Activated CD4-positive, alpha-beta T cell treated with anti-CD3 and anti-CD28 coated beads for 4 hours (primary cell): ENCODE measurements around the gene TERB2.
"Not testable (repeated sequence)": the region's sequence is repeated elsewhere in the genome, so short reads cannot be mapped to it uniquely, and the experiment has no call there.

Experiments used
- DNase-seq, 2 donors: peaks; one replicate each; pipeline ENCODE4 v3.0.0-alpha.2; 2020

TERB2 gene

DNA sequence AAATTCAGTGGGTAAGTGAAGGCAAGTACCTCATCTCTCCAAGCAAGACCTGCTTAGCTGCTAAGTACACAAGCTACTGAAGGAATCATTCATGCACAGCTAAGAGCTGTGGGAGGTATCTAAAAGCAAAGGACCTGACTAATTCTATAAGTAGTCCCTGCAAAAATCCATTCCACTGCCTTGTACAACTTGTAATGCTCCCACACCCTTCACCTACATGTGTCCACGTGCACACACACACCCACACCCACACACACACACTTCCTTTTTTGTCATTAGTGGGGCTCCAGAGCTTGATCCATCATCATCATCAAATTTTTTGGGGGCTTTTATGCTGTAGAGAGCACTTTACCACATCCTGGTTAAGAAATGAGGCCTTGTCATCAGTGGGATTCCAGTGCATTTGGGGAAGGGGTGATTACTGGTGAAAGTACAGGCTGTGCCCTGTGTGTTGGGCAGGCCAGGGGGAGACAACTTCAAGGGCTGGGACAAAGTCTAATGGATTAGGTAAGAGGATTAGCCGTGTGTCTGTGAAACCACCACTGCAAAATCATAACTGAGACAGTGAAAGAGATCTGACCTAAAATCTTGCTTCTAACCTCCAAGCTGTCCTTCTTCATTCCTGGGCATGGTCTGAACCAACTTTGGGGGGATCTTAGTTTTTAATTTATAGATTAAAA is 47.4 kb downstream of the TERB2 start:
- not testable (repeated sequence) for DNase-seq

DNA sequence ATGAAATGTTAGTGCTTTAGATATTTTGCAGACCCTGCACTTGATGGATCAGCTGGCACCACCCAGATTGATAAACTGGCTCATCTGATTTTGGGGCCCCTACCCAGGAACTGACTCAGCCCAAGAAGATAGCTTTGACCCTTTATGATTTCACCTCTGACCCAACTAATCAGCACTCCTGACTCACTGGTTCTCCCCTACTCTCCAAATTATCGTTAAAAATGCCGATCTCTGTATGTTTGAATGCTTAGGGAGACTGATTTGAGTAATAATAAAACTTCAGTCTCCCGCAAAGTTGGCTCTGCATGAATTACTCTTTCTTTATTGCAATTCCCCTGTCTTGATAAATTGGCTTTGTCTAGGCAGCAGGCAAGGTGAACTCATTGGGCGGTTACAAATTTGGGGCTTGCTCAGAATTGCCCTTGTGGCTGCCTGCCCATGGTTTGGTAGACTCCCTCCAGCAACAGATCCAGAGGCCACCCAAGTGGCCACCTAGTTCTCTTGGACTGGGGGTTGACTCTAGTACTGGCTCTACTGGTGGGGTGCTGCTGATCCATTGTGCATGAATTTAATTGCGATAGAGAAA is 48.2 kb downstream of the TERB2 start:
- not testable (repeated sequence) for DNase-seq

DNA sequence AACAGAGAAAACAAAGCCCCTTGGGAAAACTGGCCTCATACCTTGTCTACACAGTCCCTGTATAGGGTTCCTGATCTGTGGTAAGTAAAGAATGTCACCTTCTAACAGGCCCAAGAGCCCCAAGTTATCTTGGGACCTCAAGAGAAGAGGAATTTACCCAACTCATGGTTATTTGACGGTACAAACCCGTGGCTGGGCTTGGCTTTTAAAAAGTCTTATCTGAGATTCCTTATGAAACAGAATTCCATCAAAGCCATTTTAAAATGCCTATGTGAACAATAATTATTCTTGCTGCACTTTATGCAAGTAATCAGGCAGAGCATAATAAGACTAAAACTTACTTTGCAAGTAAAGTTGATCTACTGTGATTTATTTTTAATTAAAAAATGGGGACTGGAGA is 52.6 kb downstream of the TERB2 start:
- no peak for DNase-seq

DNA sequence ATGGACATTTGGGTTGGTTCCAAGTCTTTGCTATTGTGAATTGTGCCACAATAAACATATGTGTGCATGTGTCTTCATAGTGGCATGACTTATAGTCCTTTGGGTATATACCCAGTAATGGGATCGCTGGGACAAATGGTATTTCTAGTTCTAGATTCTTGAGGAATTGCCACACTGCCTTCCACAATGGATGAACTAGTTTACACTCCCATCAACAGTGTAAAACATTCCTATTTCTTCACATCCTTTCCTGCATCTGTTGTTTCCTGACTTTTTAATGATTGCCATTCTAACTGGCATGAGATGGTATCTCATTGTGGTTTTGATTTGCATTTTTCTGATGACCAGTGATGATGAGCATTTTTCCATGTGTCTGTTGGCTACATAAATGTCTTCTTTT is 58.6 kb downstream of the TERB2 start:
- DNase-seq: not testable (repeated sequence)

DNA sequence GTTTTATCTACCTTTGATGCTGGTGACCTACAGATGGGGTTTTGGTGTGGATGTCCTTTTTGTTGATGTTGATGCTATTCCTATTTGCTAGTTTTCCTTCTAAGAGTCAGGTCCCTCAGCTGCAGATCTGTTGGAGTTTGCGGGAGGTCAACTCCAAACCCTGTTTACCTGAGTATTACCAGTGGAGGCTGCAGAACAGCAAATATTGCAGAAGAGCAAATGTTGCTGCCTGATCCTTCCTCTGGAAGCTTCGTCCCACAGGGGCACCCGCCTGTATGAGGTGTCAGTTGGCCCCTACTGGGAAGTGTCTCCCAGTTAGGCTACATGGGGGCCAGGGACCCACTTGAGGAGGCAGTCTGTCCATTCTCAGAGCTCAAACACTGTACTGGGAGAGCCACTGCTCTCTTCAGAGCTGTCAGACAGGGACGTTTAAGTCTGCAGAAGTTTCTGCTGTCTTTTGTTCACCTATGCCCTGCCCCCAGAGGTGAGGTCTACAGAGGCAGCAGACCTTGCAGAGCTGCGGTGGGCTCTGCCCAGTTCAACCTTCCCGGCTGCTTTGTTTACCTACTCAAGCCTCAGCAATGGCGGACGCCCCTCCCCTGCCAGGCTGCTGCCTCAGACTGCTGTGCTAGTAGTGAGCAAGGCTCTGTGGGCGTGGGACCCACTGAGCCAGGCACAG is 63.9 kb downstream of the TERB2 start:
- not testable (repeated sequence) for DNase-seq

DNA sequence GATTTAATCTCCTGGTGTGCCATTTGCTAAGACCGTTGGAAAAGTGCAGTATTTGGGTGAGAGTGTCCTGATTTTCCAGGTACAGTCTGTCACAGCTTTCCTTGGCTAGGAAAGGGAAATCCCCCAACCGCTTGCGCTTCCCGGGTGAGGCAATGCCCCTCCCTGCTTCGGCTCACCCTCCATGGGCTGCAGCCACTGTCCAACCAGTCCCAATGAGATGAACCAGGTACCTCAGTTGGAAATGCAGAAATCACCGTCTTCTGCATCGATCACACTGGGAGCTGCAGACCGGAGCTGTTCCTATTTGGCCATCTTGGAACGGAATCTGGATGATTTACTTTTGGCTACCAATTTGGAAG is 64.4 kb downstream of the TERB2 start:
- not testable (repeated sequence) for DNase-seq

DNA sequence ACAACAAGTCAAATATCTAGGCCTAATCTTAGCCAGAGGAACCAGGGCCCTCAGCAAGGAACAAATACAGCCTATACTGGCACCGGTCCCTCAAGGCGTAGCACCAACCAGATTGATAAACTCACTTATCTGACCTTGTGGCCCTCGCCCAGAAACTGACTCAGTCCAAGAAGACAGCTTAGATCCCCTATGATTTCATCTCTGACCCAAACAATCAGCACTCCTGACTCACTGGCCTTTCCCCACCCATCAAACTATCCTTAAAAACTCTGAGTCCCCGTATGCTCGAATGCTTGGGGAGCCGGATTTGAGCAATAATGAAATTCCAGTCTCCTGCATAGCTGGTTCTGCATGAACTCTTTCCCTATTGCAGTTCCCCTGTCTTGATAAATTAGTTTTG is 64.9 kb downstream of the TERB2 start:
- DNase-seq: no peak

DNA sequence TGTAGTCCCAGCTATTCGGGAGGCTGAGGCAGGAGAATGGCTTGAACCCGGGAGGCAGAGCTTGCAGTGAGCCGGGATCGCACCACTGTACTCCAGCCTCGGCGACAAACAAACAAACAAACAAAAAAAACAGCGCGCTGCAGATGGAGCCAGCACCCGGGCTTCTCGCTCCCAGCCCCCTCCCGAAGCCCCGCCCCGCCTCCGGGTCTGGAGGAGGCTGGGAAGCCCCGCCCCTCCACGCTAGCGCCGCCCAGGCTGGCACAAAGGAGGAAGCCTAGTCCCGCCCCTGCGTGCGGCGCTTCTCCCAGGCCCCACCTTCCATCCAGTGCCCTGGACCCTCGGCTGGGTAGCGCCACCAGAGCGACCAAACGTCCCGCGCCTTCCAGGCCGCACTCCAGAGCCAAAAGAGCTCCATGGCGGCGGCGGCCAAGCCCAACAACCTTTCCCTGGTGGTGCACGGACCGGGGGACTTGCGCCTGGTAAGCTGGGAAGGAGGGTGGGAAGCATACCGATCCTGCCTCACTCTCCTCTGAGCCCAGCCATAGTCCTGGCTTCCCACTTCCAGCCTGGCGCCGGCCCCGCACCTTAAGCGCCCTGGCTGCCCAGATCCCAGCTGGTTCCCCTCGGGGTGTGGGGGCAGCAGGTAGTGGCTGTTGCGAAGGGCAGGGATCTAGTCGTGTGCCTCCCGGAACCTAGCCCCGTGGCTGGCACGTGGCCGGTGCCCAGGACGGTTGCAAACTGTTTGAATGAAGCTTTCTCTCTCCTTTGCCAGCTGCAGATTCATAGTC is 66.6 kb downstream of the TERB2 start, which contains the start of gene SORD:
Gene SORD (plus strand): TSS at position 325 of the 788 bp plus-strand sequence. CDS start 89 bp downstream, at position 414.
- DNase-seq: peak; percentile 92 to 93

DNA sequence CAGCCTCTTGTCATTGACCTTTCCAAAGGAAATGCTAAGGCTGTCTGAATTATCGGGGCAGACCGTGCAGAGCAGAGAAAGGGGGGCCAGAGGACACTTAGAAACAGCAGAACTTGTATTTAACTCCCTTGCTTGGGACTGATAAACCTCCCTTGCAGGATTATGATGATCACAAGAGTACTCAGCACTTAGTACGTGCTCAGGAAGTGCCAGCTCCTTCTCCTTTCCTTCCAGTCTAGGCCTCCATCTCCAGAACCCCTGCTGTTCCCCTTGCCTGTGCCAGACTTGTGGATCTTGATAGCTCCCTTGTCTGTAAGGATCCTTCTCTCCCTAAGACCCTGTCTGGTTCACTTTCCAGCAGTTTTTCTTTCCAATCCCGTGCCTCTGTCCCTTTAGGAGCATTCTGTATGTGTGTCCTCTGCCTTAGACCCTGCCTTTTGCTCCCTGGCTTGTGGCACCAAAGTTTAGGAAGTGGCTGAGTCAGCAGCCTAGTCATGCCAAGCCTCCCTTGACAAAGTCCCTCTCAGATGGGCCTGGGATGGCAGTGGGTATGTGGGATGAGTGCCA is 67.3 kb downstream of the TERB2 start:
- DNase-seq: no peak

DNA sequence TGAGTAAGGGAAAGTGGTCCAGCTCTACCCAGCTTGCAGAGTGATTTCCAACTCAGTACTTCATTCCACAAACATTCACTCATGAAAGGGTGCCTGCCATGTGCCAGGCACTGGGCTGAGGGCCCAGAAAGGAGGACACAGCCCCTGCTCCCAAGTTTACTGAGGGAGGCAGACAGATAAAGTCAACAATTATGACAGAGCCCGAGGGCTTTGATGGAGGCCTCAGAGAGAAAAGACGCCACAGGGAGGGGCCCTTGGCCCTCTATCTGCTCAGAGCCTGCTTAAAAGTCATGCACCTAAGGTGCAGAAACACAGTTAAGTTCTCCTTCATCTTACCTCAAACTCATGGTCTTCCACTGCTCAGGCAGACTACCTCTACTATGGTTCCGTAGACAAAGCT is 68.2 kb downstream of the TERB2 start:
- not testable (repeated sequence) for DNase-seq

DNA sequence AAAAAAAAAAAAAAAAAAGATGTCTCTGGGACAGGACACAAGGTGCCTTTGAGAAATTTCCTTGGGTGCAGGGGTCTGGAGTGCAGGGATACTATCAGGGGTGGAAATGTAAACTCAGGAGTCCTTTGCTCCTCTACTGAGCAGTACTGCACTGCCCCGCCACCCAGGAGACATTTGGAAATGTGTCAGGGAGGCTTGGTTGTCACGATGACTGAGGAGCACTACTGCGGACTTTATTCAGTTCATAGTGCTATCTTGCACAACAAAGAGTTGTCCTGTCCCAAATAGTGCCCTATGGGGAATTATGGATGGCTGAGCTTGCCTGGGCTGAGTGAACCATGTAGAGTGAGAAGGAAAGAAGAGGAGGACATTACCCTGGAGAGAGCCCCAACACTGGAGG is 69.1 kb downstream of the TERB2 start:
- not testable (repeated sequence) for DNase-seq

DNA sequence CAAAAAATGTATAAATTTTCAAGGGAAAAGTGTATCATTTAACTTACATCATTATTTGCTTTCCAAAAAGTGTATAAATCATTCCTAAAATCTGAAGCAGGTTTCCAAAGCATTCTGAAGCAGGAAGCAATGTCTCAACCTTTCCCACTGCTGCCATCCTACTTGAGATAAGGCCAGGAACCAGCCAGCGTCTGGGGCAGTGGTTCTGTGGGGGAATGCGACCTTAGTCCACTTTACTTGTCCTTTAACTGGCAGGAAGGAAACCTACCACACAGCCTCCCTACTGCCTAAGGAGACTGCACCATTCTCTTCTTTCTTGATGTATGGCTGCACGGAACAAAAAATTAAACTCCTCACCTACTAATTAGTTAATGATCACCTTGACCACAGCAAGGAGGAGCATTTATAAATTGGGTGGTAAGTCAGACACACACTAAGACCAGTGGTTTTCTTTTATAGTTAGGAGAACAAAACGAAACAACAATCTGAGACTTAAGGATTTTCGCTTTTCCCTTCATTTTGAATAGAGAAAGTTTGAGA is 70.2 kb downstream of the TERB2 start:
- no peak for DNase-seq

DNA sequence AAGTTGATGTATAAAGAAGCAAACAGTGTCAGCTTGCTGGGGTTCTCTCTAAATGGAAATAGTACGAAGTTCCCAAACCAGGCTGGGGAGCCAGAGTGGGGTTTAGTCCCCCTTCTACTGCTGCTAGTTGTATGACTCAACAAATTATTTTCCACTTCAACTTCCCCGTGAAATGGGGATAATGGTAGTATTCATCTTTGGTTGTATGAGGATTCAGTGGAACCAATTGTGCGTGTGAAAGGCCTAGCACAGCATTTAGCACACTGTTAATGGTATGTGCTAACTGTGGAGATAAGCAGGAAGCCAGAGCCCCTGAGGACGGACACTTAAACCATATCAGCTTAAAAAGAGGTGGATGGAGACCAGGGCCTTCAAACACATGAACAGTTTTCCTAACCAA is 70.7 kb downstream of the TERB2 start:
- DNase-seq: no peak
